Measurements from ENCODE around the gene PODNL1.
"Not testable (repeated sequence)": the region's sequence is repeated elsewhere in the genome, so short reads cannot be mapped to it uniquely, and the experiment has no call there.

Gene PODNL1

DNA sequence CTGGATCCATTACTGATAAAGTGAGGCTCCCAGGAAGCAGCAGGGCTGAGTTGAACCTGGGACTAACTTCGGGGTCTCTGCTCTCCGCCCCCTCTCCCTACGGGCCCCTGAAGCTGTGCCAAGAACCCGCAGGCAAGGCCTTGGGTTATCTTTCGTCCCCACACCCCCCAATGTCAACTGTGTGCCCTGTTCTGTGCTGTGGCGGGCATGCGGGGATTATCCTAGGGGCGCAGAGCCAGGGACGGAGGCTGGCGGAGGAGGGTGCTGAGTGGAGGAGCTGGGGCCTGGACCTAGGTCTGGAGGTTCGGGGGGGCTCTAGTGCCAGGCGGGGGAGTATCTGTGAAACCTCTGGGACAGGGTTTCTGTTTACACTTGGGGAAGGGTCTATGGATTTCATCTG lies 41.5 kb upstream of the PODNL1 start:
- no peak for TF ChIP-seq GATA1 (IDR thresholded peaks at IDR 0.05; ENCODE audit: low read depth, low read length)
- TF ChIP-seq POLR2A (IDR thresholded peaks at IDR 0.05; ENCODE audit: low read length), result no peak
- DNase-seq, result peak in 1 of 2 experiments; percentile 23

DNA sequence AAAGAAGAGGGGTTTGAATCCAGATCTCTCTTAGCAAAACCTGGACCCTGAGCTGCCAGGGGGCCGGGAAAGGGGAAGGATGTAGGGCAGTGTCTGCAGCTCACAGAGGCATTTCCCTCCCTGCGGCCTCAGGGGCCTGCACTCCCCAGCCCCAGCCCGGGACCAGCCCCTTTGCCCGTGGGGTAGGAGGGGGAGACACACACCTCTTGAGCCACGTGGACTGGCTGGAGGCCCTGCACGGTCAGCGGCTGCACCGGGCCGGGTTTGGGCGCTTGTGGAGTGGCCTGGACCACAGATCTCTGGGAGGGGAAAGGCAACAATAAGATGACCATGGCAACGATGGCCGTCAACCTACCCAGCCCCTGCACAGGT lies 41.0 kb upstream of the PODNL1 start:
- TF ChIP-seq POLR2A (IDR thresholded peaks at IDR 0.05; ENCODE audit: low read length) (no peak), GATA1 (IDR thresholded peaks at IDR 0.05; ENCODE audit: low read depth, low read length) (no peak)
- DNase-seq, result no peak

DNA sequence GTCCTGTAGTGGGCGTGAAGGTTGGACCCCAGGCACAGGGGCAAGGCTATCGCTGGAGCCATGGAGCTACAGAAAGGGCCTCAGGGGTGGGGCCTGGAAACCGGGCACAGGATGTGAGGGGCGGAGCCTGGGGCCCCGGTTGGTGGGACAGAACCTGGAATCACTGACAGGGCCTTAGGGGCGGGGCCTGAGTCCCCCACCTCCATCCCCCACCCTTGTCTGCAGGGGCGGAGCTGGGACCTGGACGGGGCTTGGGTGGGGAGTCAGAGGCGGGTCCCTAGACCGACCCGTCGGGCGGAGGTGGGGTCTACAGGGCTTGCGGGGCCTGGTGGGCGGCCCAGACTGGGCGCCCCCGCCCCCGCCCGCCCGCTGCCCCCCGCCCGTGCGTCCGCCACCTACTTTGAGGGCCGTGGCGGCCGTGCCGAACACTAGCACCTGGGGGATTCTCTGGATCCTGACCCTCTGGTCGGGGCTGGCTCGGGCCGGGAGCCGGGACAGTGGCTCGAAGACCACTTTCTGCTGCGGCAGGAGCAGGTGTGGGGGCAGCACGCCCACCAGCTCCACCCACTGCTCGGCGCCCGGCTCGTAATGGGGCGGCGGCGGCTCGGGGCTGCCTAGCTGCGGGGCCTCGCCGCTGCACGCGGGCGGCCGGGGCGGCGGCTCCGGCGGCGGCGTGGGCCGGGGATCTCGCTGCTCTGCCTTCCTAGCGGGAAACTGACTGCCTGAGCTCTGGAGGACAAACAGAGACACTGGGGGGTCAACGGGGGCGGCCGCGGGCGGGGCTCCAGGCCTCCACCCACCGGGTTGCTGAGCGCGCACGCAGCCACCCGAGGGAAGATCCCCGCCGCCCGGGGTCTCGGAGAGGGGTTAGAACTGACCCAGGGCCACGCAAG lies 40.4 kb upstream of the PODNL1 start:
- no peak for TF ChIP-seq POLR2A (IDR thresholded peaks at IDR 0.05; ENCODE audit: low read length)
- TF ChIP-seq GATA1 (IDR thresholded peaks at IDR 0.05; ENCODE audit: low read depth, low read length), result no peak
- DNase-seq, result peak; percentile 53 to 57

DNA sequence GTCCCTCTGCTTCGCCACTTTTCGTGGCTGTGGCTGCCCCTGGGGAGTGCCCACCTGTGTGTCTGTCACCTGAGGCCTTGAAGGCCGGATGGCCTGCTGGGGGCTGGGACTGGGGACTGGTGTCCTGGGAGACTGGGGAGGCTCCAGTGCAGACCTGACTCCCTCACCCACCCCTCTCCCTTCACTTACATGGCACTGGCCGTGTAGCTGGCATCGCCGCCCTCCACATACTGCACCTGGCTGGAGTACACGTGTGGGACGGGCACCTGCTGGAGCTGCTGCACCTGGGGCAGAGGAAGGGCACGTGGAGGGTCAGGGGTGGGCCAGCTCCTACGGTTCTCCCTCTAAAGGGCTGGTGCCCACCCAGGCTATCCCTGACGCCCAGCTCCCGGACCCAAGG lies 39.6 kb upstream of the PODNL1 start:
- DNase-seq, result no peak
- TF ChIP-seq POLR2A (IDR thresholded peaks at IDR 0.05; ENCODE audit: low read length) (no peak), GATA1 (IDR thresholded peaks at IDR 0.05; ENCODE audit: low read depth, low read length) (no peak)

DNA sequence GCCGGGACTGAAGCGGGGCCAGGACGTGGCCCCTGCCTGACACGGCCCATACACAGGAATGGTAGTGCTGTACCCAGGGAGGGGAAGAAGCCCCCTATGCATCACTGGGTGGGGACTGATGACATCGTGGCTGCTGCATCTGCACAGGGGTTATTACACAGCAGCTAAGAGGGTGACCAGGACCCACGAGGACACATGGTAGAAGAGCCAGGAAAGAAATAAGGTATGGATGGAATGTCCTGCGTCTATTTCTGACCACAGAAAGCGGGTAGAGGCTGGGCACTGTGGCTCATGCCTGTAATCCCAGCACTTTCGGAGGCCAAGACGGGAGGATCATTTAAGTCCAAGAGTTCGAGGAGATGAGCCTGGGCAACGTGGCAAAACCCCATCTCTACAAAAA lies 38.2 kb upstream of the PODNL1 start:
- TF ChIP-seq GATA1 (IDR thresholded peaks at IDR 0.05; ENCODE audit: low read depth, low read length), result no peak
- no peak for TF ChIP-seq POLR2A (IDR thresholded peaks at IDR 0.05; ENCODE audit: low read length)
- DNase-seq, result no peak

DNA sequence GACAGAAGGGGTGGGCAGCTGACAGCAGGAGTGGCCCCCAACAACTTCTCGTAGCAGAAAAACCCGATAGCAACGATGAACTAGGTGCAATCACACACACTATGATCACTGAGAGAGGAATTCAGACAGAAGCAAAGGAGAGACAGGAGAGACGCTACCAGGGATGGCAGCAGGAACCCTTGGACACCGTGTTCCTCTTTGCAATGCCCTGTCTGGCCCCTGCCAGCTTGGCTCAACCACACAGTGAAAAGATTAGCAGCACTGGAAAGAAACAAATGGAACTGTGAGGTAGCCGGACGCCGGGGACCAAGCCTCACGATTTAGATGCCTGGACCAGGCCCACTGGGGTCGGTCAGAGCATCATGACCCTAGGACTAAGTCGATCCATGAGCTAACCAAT lies 37.7 kb upstream of the PODNL1 start:
- TF ChIP-seq POLR2A (IDR thresholded peaks at IDR 0.05; ENCODE audit: low read length) (no peak), GATA1 (IDR thresholded peaks at IDR 0.05; ENCODE audit: low read depth, low read length) (no peak)
- DNase-seq, result no peak

DNA sequence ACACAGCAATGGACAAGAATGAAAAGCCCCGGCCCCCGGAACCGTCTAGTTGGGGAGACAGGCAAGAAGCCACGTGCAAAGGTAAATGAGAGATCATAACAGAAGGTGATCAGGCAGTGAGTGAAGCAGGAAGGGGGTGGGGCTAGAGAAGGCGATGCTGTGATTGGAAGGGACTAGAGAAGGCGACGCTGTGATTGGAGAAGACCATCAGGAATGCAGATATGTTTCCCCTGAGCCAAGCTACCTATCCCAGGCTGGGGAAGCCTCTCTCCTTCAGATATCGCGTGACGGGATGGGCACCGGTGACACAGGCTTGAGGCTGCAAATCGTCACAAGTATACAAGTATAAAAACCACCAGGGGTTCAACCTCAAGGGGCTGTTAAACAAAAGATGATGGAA lies 35.9 kb upstream of the PODNL1 start:
- TF ChIP-seq GATA1 (IDR thresholded peaks at IDR 0.05; ENCODE audit: low read depth, low read length) (no peak), POLR2A (IDR thresholded peaks at IDR 0.05; ENCODE audit: low read length) (no peak)
- DNase-seq, result no peak

DNA sequence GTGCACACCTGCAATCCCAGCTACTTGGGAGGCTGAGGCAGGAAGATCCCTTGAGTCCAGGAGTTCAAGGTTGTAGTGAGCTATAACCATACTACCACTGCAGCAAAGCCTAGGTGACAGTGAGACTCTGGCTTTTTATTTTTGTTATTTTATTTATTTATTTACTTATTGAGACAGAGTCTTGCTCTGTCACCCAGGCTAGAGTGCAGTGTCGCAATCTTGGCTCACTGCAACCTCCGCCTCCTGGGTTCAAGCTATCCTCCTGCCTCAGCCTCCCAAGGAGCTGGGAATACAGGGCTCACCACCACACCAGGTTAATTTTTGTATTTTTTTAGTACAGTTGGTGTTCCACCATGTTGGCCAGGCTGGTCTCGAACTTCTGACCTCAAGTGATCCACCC lies 35.3 kb upstream of the PODNL1 start:
- DNase-seq, result not testable (repeated sequence)

DNA sequence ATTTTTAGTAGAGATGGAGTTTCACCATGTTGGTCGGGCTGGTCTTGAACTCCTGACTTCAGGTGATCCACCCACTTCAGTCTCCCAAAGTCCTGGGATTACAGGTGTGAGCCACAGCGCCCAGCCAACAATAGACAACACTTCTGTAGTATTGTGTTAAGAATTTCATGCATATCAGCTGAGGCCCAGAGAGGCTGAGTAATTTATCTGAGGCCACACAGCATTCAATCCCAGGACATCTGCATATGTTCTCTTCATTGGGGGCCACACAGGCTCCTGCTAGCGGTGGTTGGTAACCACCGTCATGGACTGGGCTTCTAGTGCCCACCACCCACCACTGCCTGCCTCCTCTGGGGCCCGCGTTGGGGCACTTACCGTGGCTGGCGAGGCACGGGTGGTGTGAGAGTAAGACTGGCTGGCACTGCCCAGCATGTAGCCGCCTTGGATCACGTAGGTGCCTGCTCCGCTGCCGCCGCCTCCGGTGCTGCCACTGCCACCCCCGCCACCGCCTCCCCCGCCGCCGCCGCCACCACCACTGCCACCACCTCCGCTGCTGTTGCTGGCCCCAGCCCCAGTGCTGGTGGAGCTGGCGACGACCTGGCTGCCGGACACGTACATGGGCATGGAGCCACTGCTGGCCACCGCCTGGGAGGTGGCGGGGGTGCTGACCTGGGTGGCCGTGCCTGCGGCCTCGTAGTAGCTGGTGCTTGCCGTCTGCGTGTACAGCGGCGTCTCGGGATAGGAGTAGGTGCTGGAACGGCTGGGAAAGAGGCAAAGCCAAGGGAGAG lies 34.3 kb upstream of the PODNL1 start:
- no peak for TF ChIP-seq POLR2A (IDR thresholded peaks at IDR 0.05; ENCODE audit: low read length)
- no peak for TF ChIP-seq GATA1 (IDR thresholded peaks at IDR 0.05; ENCODE audit: low read depth, low read length)
- no peak for DNase-seq

DNA sequence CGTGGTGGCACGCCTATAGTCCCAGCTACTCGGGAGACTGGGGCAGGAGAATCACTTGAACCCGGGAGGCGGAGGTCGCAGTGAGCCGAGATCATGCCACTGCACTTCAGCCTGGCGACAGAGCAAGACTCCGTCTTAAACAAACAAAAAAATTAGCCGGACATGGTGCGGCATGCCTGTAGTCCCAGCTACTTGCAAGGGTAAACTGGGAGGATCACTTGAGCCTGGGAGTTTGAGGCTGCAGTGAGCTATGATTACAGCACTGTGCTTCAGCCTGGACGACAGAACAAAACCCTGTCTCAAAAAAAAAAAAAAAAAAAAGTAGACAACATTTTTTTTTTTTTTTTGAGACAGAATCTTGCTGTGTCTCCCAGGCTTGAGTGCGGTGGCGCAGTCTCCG lies 33.7 kb upstream of the PODNL1 start:
- not testable (repeated sequence) for DNase-seq

DNA sequence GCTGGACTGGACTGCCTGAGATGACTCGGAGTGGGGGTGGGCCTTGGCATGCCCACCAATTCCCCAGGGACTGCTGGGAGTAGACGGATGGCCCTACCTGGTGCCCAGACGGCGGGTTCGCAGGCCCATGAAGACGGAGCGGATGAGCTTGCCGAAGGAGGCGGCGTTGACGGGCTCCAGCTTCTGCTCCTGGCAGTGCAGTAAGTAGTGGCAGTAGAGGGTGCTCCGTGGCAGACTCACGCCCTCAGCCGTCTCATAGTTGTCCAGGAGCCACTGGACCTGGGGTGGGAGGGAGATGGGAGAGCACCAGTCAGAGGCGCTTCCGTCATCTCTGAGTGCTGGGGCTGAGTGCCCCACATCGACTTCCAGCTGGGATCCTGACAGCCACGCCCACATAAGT lies 31.7 kb upstream of the PODNL1 start:
- DNase-seq, result no peak
- no peak for TF ChIP-seq GATA1 (IDR thresholded peaks at IDR 0.05; ENCODE audit: low read depth, low read length)
- TF ChIP-seq POLR2A (IDR thresholded peaks at IDR 0.05; ENCODE audit: low read length), result no peak

DNA sequence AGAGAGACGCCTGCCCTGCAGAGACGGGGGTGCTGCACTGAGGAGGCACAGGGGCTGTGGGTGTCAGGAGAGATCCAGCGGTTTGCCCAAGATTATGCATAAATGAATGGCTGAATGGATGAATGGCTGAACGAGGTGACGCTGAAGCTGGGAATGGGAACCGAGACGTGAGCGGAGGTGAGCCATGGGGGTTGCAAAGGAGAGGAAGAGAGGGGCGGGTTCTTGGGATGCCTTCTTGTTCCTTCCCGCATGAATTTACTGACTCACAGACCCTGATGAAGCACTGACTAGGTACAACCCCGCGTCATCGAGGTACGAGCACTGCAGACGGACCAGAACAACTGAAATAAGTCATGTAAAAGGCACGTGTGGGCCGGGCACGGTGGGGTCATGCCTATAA lies 30.8 kb upstream of the PODNL1 start:
- TF ChIP-seq POLR2A (IDR thresholded peaks at IDR 0.05; ENCODE audit: low read length) (no peak), GATA1 (IDR thresholded peaks at IDR 0.05; ENCODE audit: low read depth, low read length) (no peak)
- DNase-seq, result no peak

DNA sequence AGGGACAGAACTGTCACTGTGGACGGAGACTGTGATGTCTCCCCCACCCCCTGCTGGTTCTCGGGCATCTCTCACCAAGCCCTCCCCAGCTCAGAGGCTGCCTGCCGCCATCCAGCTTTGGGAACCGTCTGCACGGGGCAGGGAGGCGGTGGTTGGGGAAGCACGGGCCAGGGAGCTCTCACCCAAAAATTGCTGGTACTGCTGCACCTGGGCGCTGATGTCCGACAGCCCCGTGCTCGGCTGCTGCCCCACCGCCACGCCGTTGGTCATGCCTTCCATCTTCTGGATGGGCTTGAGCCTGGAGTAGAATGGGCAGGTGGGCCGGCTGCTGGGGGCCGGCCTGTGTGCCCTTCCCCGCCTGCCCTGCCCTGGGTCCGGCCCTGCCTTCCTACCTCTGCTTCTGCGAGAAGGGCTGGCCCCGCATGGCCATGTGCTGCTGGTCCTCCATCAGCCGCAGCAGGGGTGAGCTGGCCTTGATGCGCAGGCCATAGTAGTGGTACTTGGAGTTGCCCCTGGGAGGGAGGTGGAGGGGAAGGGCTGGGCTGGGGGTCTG lies 30.2 kb upstream of the PODNL1 start:
- TF ChIP-seq GATA1 (IDR thresholded peaks at IDR 0.05; ENCODE audit: low read depth, low read length) (no peak), POLR2A (IDR thresholded peaks at IDR 0.05; ENCODE audit: low read length) (no peak)
- no peak for DNase-seq

DNA sequence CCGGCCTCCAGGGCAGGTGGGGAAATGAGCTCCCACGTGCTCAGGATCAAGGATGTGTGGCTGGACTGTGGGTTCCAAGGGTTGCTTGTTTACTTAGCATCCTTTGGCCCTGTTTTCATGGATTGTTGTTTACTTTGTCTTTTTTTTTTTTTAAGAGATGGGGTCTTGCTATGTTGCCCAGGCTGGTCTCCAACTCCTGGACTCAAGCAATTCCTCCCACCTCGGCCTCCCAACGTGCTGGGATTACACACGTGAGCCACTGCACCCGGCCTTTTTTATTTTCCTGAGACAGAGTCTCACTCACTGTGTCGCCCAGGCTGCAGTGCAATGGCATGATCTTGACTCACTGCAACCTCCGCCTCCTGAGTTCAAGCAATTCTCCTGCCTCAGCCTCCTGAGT lies 29.0 kb upstream of the PODNL1 start:
- not testable (repeated sequence) for DNase-seq

DNA sequence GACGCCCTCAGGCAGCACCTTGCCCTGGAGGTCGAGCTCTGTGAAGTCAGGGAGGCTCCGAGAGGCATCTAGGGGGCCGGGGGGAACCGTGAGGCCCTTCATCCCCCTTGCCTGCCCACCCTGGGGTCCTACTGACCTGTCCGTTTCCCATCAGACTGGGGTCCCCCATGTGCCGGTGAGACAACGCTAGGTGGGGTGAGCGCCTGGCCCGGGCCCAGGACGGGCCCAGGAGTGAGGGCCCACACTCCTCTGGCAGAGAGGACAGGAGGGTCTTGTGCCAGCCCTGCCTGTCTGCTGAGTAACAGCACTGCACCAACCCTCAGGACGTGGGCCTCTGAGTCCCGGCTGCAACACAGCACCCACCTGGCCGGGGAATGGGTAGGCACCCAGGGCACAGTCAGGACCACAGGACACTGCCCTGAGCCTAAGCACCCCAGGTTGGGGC lies 28.5 kb upstream of the PODNL1 start:
- TF ChIP-seq GATA1 (IDR thresholded peaks at IDR 0.05; ENCODE audit: low read depth, low read length), result no peak
- DNase-seq, result no peak
